Activated B cell treated with CpG ODN at 0.5 μM for 24 hours (primary cell): Measurements from ENCODE around the gene IGF2BP2. TPM values are rescaled to one million over a fixed set of nuclear protein-coding genes. Genes with fewer than 3 reads are reported as not detected.

Experiments used
- ATAC-seq: fragments of 200-7000 bp; cut with Tn5 transposase; one replicate; pipeline ENCODE4 v1.10.0; 2021; ENCODE audit warnings: low read depth, mild to moderate bottlenecking, moderate library complexity
- CTCF ChIA-PET: fragments of 350-600 bp; sonication (Branson Sonifier 250); formaldehyde crosslinking; loops from one replicate; lab custom pipeline; 2021; ENCODE audit warnings: antibody characterized with exemption; lab: Charles Lee
- POLR2A ChIA-PET: fragments of 350-600 bp; sonication (Branson Sonifier 250); formaldehyde crosslinking; loops from one replicate; lab custom pipeline; 2021; ENCODE audit warnings: antibody characterized with exemption; lab: Charles Lee
- DNase-seq: peaks from one replicate; pipeline ENCODE4 v3.0.0; 2022
- H3K27ac Mint-ChIP-seq: one replicate; pipeline ENCODE4 v1.8.0; 2020; ENCODE audit warnings: mixed read lengths
- H3K27me3 Mint-ChIP-seq: one replicate; pipeline ENCODE4 v1.8.0; 2021; ENCODE audit warnings: mixed read lengths
- H3K36me3 Mint-ChIP-seq: one replicate; pipeline ENCODE4 v1.8.0; 2021; ENCODE audit warnings: low read depth, mixed read lengths
- H3K4me1 Mint-ChIP-seq: one replicate; pipeline ENCODE4 v1.8.0; 2021; ENCODE audit warnings: mixed read lengths
- H3K4me3 Mint-ChIP-seq: one replicate; pipeline ENCODE4 v1.8.0; 2020; ENCODE audit warnings: mild to moderate bottlenecking, mixed read lengths
- H3K9me3 Mint-ChIP-seq: one replicate; pipeline ENCODE4 v1.8.0; 2020; ENCODE audit warnings: mixed read lengths
- intact Hi-C: fragments of 100-400 bp; cut with micrococcal nuclease; formaldehyde crosslinking; loops from one replicate; pipeline ENCODE4 v1.15.1; 2024
- total RNA-seq: library from RNA; stranded (reverse); gene quantifications from 2 replicates; pipeline ENCODE4 v1.2.3, GENCODE V29; 2022
- TF ChIP-seq, protein P1 (sequence below): fragments of 200-600 bp; IDR thresholded peaks from one replicate; pipeline ENCODE4 v1.8.0; 2022; ENCODE audit warnings: antibody characterized with exemption, mild to moderate bottlenecking

The IGF2BP2 gene
- total RNA-seq, 1 donor from 2014 or later = 0.69 TPM

DNA sequence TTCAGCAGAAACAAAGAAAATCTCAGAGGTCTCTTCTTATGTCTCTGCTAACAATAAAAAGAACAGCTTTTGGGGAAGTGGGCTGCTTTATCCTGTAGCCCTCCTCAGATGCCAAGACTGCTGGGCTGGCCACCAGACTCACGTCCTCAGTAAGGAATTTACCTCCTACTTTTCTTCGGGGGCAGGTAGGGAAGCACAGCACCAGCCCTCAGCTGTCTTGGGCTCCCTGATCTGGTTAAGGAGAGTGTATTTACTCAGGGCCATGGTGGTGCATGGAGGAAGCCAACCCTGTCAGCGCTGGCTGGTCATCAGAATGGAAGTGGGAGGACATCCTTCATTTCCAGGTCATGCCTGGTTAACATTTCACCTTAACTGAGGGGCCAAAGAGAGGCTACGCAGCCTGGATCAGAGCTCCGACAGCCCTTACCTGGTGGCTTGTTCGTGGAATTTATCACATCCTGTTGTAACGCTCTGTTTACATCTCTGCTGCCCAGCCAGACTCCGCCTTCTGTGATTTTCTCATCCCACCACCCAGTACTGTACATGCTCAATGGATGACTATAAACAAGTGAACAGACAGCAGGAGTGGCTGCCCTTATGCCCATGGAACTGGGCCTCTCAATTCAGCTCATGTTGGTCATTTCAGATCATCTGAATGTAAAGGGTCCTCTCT lies 108.3 kb downstream of the IGF2BP2 start:
- no peak overlapping the region for H3K27ac Mint-ChIP-seq

DNA sequence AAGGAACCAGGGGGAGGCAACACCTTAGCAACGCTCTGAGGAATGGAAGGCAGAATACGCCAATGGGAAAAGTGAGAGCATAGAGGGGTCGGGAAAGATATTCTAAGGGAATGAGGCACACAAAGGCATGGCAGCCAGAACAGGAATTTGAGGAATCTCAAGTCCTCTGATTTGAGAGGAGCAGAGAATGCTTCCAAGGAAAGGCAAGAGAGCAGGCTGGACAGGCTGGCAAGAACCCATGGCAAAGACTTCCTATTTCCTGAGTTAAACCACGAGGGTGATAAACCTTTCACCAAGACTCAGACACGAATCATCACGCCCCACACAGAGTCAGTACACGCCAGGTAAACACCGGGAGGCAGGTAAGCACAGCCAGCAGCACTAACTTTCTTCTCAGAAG lies 109.8 kb downstream of the IGF2BP2 start:
- Mint-ChIP-seq H3K4me1 (no peaks in the 10 kb centered on the region), H3K27me3 (peaks cover 6% of the 10 kb centered on the region), H3K27ac (no peak overlapping the region), H3K36me3 (no peaks in the 10 kb centered on the region), H3K9me3 (peaks cover 2% of the 10 kb centered on the region), H3K4me3 (no peak overlapping the region)
- CTCF ChIA-PET = no interaction called here
- TF ChIP-seq, protein P1, sequence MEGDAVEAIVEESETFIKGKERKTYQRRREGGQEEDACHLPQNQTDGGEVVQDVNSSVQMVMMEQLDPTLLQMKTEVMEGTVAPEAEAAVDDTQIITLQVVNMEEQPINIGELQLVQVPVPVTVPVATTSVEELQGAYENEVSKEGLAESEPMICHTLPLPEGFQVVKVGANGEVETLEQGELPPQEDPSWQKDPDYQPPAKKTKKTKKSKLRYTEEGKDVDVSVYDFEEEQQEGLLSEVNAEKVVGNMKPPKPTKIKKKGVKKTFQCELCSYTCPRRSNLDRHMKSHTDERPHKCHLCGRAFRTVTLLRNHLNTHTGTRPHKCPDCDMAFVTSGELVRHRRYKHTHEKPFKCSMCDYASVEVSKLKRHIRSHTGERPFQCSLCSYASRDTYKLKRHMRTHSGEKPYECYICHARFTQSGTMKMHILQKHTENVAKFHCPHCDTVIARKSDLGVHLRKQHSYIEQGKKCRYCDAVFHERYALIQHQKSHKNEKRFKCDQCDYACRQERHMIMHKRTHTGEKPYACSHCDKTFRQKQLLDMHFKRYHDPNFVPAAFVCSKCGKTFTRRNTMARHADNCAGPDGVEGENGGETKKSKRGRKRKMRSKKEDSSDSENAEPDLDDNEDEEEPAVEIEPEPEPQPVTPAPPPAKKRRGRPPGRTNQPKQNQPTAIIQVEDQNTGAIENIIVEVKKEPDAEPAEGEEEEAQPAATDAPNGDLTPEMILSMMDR = no peak
- DNase-seq (no peak), ATAC-seq (no peak)
- POLR2A ChIA-PET = no interaction called here
- intact Hi-C loops = no loop called here

More for the DNA sequence above, 108.3 kb downstream of the IGF2BP2 start:
- TF ChIP-seq, protein P1 = no peak
- ChIA-PET CTCF (no interaction called here), POLR2A (no interaction called here)
- DNase-seq = no peak
- no peak overlapping the region for H3K4me3 Mint-ChIP-seq
- peaks cover 4% of the 10 kb centered on the region for H3K27me3 Mint-ChIP-seq
- no peaks in the 10 kb centered on the region for H3K36me3 Mint-ChIP-seq
- peaks cover 2% of the 10 kb centered on the region for H3K9me3 Mint-ChIP-seq
- intact Hi-C loops = no loop called here
- ATAC-seq = no peak
- no peaks in the 10 kb centered on the region for H3K4me1 Mint-ChIP-seq

DNA sequence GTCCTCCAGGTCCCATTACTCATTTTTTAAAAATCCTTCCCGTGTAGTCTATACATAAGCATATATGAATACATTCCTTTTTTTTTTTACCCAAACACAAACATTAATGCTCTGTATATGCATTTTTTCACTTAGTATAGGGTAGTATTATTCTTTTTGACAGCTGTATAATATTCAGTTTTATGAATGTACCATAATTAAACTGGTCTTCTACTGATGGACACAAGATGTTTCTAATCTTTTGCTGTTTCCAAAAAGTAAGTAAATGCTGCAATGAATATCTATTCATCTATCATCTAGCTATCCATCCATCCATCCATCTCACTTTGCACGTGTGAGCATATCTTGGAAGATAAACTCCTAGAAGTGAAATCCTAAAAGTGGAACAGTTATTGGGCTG lies 110.8 kb downstream of the IGF2BP2 start:
- Mint-ChIP-seq H3K9me3 (peaks cover 2% of the 10 kb centered on the region), H3K36me3 (no peaks in the 10 kb centered on the region), H3K4me3 (no peak overlapping the region), H3K27ac (no peak overlapping the region), H3K4me1 (no peaks in the 10 kb centered on the region), H3K27me3 (peaks cover 6% of the 10 kb centered on the region)
- CTCF ChIA-PET = no interaction called here
- TF ChIP-seq, protein P1 = no peak
- intact Hi-C loops = no loop called here
- no peak for ATAC-seq
- POLR2A ChIA-PET = no interaction called here
- DNase-seq = no peak

DNA sequence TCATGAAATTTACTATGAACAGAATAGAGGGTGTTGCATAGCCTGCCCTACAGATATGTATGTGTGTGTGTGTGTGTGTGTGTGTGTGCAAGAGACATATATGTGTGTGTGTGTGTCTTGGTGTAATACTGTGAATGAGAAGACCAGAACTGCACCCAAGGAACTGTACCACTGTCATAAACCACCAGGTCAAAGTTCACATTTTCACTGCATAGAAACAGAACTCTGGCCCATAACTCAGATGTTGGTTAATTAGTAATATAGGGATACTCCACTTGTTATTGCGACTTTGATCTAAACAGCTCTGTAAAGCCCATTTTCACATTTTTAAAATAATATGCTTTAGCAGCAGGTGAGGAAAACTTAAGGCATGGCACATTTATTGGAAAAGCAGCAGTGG lies 111.8 kb downstream of the IGF2BP2 start:
- Mint-ChIP-seq H3K36me3 (no peaks in the 10 kb centered on the region), H3K27me3 (peaks cover 6% of the 10 kb centered on the region), H3K4me3 (no peak overlapping the region), H3K9me3 (peaks cover 2% of the 10 kb centered on the region), H3K4me1 (no peaks in the 10 kb centered on the region), H3K27ac (no peak overlapping the region)
- ATAC-seq (no peak), DNase-seq (no peak)
- POLR2A ChIA-PET = no interaction called here
- intact Hi-C loops = no loop called here
- CTCF ChIA-PET = no interaction called here
- TF ChIP-seq, protein P1 = no peak

DNA sequence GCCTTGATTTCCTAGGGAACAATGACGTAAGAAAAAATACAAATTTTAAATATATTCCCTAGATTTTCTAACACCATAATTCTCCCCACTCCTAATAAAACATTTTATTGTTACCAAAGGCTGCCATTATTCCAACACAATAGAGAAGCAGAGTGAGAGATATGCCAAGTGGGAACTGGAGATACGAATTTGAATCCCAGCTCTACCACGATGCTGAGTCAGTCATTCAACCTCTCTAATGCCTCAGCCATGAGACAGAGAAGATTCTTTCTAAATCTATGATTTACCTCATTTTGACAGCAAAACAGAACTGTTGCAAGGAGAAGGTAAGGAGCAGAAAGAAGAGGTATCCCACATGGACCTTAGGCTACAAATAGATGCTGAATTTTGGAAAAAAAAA lies 112.5 kb downstream of the IGF2BP2 start:
- H3K4me3 Mint-ChIP-seq = no peak overlapping the region
- peaks cover 10% of the 10 kb centered on the region for H3K27me3 Mint-ChIP-seq
- peaks cover 2% of the 10 kb centered on the region for H3K9me3 Mint-ChIP-seq
- no peaks in the 10 kb centered on the region for H3K36me3 Mint-ChIP-seq
- no peaks in the 10 kb centered on the region for H3K4me1 Mint-ChIP-seq
- no peak for ATAC-seq
- TF ChIP-seq, protein P1 = no peak
- ChIA-PET POLR2A (no interaction called here), CTCF (no interaction called here)
- no peak overlapping the region for H3K27ac Mint-ChIP-seq
- intact Hi-C loops = no loop called here
- DNase-seq = no peak
